ENCODE measurements around the gene ZBTB16. TPM values are rescaled to one million over a fixed set of nuclear protein-coding genes. Genes with fewer than 3 reads are reported as not detected.

Gene ZBTB16, protein sequence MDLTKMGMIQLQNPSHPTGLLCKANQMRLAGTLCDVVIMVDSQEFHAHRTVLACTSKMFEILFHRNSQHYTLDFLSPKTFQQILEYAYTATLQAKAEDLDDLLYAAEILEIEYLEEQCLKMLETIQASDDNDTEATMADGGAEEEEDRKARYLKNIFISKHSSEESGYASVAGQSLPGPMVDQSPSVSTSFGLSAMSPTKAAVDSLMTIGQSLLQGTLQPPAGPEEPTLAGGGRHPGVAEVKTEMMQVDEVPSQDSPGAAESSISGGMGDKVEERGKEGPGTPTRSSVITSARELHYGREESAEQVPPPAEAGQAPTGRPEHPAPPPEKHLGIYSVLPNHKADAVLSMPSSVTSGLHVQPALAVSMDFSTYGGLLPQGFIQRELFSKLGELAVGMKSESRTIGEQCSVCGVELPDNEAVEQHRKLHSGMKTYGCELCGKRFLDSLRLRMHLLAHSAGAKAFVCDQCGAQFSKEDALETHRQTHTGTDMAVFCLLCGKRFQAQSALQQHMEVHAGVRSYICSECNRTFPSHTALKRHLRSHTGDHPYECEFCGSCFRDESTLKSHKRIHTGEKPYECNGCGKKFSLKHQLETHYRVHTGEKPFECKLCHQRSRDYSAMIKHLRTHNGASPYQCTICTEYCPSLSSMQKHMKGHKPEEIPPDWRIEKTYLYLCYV
- 36.6 and 39.4 TPM in 2 replicates for total RNA-seq
- long read RNA-seq, partial matches to known transcripts, result 3 of 12 reads
- long read RNA-seq, other reads (novel, unspliced or antisense), result 3 of 12 reads

DNA sequence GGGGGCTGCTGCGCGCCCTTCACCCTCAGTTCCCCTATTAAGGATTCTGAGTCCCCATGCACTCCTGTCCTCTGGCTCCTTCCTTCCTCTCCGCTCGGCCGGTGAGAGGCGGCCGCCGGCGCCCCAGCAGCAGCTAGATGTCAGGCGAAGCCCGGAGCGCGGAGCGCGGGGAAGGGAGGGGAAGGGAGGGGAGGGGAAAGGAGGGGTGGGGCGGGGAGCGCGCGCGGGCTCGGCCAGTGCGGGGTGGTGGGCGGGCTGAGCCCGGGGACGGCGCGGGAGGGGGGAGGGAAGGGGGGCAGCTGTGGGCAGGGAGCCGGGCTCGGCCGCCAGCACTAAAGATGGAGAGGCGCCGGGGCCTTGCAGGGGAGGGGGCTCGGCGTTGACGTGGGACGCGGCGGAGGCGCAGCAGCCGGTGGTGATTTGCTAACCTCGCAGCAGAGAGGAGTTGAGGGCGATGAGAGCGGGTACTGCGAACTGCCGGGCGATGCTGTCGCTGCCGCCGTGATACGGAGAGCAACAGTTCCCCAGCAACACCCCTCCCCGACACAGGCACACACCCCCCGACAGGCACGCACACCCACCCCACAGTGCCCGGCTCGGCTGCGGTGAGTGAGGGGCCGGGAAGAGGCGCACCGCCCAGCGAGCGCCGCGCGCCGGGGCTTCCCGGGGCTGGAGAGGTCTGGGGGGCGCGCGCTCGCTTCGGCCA, at the start of gene ZBTB16:
Gene ZBTB16 (plus strand): TSS at position 434 of the 706 bp plus-strand sequence. CDS start 3,590 bp downstream, outside the sequence.
- no peaks in the 10 kb centered on the region for H3K9me3 Mint-ChIP-seq
- H3K4me1 Mint-ChIP-seq, result peaks cover 45% of the 10 kb centered on the region
- TF ChIP-seq, protein P1, sequence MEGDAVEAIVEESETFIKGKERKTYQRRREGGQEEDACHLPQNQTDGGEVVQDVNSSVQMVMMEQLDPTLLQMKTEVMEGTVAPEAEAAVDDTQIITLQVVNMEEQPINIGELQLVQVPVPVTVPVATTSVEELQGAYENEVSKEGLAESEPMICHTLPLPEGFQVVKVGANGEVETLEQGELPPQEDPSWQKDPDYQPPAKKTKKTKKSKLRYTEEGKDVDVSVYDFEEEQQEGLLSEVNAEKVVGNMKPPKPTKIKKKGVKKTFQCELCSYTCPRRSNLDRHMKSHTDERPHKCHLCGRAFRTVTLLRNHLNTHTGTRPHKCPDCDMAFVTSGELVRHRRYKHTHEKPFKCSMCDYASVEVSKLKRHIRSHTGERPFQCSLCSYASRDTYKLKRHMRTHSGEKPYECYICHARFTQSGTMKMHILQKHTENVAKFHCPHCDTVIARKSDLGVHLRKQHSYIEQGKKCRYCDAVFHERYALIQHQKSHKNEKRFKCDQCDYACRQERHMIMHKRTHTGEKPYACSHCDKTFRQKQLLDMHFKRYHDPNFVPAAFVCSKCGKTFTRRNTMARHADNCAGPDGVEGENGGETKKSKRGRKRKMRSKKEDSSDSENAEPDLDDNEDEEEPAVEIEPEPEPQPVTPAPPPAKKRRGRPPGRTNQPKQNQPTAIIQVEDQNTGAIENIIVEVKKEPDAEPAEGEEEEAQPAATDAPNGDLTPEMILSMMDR (conservative IDR thresholded peaks at IDR 0.05), result no peak
- peaks cover 3% of the 10 kb centered on the region for H3K36me3 Mint-ChIP-seq (ENCODE audit: low read depth)
- H3K27me3 Mint-ChIP-seq (ENCODE audit: low read depth), result peaks cover 30% of the 10 kb centered on the region
- peak within 1 kb of the TSS; percentile 99 for H3K4me3 Mint-ChIP-seq
- peak within 1 kb of the TSS; percentile 39 for H3K27ac Mint-ChIP-seq (ENCODE audit: unreplicated experiment)
- DNase-seq (ENCODE audit: low read depth, low spot score), result peak; percentile 79

DNA sequence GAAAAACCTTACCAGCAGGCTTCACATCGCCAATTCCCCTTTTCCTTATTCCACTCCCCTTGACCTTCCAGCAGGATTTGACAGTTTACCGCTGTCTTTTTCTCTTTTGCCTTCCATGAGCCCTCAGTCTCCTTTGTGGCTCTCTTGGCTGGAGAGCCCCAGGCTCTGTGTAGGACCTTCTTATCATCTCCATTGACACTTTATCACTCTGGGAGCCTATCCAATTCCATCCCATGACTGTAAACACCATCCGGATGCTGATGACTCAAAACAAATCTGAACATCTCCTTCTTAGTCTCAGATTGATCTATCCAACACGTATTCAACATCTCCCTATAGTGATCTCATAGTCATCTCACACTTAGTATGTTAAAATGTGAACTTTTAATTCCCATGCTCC, 48.6 kb upstream of the ZBTB16 start:
- Mint-ChIP-seq H3K4me3 (no peak overlapping the region), H3K27me3 (ENCODE audit: low read depth) (no peaks in the 10 kb centered on the region), H3K9me3 (no peaks in the 10 kb centered on the region), H3K27ac (ENCODE audit: unreplicated experiment) (no peak overlapping the region), H3K4me1 (no peaks in the 10 kb centered on the region), H3K36me3 (ENCODE audit: low read depth) (no peaks in the 10 kb centered on the region)
- DNase-seq (ENCODE audit: low read depth, low spot score), result no peak
- TF ChIP-seq, protein P1 (conservative IDR thresholded peaks at IDR 0.05), result no peak

DNA sequence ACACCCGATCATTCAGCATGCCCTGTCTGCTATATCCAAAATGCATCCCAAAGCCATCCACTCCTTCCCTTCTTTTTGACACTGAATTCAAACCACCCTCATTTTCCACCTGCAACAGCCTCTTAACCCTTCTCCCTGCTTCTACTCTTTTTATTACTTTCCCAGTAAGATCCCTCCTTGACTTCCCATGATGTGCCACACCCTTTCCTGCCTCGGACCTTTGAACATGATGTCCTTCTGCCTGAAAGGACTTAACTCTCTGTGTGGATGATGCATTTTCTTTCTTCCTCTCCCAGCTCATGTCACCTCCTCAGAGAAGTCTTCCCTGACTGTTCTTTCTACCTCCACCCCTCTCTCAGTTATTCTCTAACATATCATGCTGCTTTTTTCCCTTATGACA, 48.1 kb upstream of the ZBTB16 start:
- TF ChIP-seq, protein P1 (conservative IDR thresholded peaks at IDR 0.05), result no peak

DNA sequence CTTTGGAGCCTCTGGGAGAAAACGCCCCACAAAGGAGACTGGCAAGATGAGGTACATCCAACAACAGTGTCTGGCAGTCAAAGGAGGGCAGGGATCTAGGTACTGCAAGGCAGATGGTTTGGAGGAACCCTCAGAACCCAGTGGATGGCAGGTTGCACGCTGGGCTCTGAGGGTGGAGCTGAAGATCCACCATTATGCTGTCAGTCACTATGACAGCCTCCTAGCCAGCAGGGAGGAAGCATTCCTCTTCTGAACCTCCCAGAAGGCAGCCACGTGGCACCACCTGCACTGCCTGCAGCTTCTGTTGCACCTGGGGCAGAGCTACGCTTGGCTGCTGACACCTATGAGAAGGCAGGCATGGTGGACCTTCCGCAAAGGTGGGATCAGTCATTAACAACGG, 44.4 kb upstream of the ZBTB16 start:
- TF ChIP-seq, protein P1 (conservative IDR thresholded peaks at IDR 0.05), result no peak
- no peaks in the 10 kb centered on the region for H3K36me3 Mint-ChIP-seq (ENCODE audit: low read depth)
- H3K9me3 Mint-ChIP-seq, result no peaks in the 10 kb centered on the region
- H3K27ac Mint-ChIP-seq (ENCODE audit: unreplicated experiment), result no peak overlapping the region
- no peaks in the 10 kb centered on the region for H3K27me3 Mint-ChIP-seq (ENCODE audit: low read depth)
- no peaks in the 10 kb centered on the region for H3K4me1 Mint-ChIP-seq
- no peak overlapping the region for H3K4me3 Mint-ChIP-seq
- no peak for DNase-seq (ENCODE audit: low read depth, low spot score)

More for the DNA sequence above, 48.1 kb upstream of the ZBTB16 start:
- Mint-ChIP-seq H3K27me3 (ENCODE audit: low read depth) (no peaks in the 10 kb centered on the region), H3K36me3 (ENCODE audit: low read depth) (no peaks in the 10 kb centered on the region), H3K4me3 (no peak overlapping the region), H3K4me1 (no peaks in the 10 kb centered on the region), H3K9me3 (no peaks in the 10 kb centered on the region), H3K27ac (ENCODE audit: unreplicated experiment) (no peak overlapping the region)
- DNase-seq (ENCODE audit: low read depth, low spot score), result no peak

DNA sequence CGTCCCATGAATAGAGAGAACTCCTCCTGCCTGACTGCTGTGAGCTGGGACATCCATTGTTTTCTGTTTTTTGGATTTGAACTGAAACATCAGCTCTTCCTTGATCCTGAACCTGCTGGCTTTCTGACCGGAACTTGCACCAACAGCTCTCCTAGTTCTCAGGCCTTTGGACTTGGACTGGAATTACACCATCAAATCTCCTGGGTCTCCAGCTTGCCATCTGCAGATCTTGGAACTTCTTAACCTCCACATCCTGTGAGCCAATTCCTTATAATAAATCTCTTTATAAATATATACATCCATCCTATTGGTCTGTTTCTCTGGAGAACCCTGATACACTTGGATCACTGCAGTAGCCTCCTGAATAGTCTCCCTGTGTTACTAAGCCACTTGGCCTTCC, 42.5 kb upstream of the ZBTB16 start:
- Mint-ChIP-seq H3K9me3 (no peaks in the 10 kb centered on the region), H3K4me3 (no peak overlapping the region), H3K36me3 (ENCODE audit: low read depth) (no peaks in the 10 kb centered on the region), H3K27ac (ENCODE audit: unreplicated experiment) (no peak overlapping the region), H3K27me3 (ENCODE audit: low read depth) (no peaks in the 10 kb centered on the region), H3K4me1 (no peaks in the 10 kb centered on the region)
- TF ChIP-seq, protein P1 (conservative IDR thresholded peaks at IDR 0.05), result no peak
- DNase-seq (ENCODE audit: low read depth, low spot score), result no peak
